Lung microvascular endothelial cell (primary cell): Measurements from ENCODE around the gene MUC6. TPM values are rescaled to one million over a fixed set of nuclear protein-coding genes. Genes with fewer than 3 reads are reported as not detected.

Source experiments
- DNase-seq, 2 donors: peaks; one replicate each; pipeline versions ENCODE4 v3.0.0 to v3.0.0-alpha.2; 2010; ENCODE audit warnings: low read depth in 2 of 2
- total RNA-seq: library from RNA; depleted of rRNA; stranded (reverse); fragments of >200 nt; gene quantifications from 2 replicates; pipeline ENCODE4 v1.2.1, GENCODE V29; 2014

MUC6 gene
- total RNA-seq, 1 donor from 2014 or later = not detected

DNA sequence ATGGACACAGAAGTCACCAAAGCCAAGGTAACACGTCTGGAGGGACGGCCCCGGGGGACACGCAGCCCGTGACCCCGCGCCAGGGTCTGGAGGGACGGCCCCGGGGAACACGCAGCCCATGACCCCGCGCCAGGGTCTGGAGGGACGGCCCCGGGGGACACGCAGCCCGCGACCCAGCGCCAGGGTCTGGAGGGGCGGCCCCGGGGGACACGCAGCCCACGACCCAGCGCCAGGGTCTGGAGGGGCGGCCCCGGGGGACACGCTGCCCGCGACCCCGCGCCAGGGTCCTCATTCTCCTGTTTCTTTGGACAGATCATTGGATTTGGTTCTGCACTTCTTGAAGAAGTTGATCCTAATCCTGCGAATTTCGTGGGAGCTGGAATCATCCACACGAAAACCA is 27.1 kb downstream of the MUC6 start:
- DNase-seq = no peak

DNA sequence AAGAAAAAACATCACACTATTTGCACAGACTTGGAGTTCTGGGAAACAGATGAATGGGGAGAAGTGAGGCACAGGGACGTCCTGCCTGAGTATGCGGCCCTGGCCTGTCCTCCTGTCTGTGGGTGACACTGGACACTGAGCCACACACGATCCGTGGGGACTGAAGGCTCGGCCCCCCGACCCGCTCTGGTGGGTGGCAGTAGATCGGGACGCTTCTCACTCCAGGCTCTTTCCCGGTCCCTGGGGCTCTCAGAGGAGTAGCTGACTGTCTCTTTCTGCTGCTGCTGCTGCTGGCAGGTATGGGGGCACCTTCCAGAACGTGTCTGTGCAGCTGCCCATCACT is 27.7 kb downstream of the MUC6 start:
- DNase-seq = no peak

GRCh38 chr11:1008001-1008802 is 28.3 kb downstream of the MUC6 start:
- DNase-seq = no peak

GRCh38 chr11:1007279-1007678 is 29.2 kb downstream of the MUC6 start:
- no peak for DNase-seq

DNA sequence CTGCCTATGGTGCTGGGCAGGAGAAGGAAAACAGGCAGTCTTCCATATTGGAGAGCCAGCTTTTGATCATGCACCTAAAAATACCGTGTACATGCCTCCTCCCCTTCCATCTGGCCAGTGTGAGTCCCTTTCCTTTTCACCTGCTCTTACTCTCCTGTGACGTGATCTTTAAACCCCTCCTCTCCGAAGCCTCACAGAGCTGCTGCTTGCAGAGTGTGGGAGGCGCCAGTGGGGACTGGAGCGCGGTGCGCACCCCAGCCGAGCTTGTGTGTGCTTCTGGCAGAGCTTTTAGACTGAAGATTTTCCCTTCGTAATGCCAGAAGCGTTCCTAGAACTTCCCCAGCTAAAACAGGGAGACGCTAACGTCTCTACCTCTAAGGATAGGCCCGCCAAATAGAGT is 29.8 kb downstream of the MUC6 start:
- DNase-seq = no peak

- peak in 1 of 2 donors; percentile 25 for DNase-seq
Observed at GRCh38 chr11:1005928-1006327, 30.6 kb downstream of the MUC6 start.

DNA sequence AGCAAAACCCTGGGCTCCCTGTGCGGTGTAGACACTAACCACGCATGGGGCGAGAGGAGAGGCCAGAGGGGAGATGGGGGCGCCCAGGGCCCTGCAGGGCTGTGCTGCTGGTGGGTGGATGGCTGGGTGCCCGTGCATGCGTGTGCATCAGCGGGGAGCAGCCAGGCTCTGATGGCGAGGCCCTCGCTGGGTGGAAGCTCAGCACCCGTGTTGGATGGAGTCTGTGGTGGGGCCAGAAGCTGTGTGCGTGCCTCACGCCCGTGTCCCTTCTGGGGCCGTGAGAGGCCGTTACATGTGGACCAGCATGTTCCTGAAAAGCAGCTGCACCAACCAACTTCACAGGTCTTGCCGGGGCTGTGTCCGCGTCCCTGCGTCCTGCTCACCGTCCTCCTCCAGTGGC is 33.4 kb downstream of the MUC6 start:
- DNase-seq = no peak

- DNase-seq = no peak
Observed at GRCh38 chr11:1002406-1002984, 34.0 kb downstream of the MUC6 start.

DNA sequence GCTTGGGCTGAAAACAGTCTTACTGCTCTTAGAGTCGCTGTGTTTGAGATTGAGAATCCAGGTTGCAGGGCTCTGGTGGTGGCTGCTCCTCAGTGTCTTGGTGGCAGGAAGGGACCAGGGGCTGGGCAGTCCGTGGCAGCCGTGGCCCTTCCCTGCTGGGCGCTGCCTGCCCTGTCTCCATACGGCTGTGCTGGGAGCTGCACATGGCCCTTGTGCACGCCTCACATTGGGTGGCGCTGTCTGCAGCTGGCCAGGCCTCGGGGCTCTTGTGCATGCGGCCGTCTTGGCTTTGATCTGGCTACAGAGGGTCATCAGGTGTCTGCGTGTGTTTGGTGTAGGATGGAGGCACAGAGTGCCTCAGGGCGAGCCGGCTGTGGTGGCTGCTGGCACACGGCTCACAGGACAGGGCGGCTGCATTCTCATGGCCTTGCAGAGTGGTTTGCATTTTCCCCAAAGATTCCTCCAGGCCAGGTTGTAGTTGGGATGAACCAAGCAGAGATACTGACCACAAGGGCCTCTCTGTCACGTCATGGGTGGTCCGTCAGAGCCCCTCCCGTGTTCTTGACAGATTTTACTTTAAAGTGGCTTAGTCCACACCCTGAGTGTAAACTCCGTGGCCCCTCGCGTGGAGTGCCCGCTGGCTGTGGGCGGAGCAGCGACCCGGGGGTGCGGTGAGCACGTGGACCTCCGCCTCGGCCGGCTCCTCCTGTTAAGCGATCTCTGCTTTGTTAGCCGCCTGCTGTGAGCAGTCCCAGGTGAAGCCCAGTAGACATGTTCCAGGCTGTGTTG is 34.7 kb downstream of the MUC6 start:
- no peak for DNase-seq

DNA sequence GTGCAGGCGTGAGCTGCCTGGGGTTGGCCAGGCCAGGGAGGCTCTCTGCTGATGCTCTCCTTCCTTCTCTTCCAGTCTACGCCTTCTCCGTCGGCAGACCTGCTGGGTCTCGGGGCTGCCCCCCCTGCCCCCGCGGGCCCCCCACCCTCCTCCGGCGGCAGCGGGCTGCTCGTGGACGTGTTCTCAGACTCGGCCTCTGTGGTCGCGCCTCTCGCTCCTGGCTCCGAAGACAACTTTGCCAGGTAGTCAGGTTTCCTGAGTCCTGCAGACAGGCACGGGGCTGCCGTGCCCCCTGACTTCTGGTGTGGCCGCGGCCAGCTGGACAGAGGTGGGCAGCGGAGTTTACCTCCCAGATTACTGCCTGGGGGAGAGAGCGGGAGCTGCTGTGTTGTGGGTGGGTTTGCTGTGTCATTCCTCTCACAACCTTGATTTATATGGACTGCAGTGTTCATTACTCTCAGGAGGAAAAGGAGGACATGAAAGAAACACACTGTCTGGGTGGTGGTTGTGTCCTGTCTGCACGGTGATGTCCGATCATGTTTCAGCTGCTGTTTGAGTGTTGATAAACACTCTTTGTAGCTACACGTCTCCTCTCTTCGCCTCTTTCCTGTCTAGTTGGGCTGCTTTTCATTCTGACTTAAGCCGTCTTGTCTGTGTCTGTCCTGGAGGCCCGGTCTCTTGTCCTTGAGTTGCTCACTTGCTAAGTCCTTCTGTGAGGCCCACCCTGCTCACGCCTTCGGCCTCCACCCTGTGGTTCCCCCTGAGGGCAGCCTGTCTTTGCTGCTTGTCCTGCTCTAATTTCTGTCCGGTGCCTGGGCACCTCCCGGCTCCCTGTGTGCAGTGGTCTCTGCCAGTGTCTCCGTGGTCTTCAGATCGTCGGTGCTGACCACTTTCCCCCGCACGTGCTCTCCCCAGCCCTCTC is 35.9 kb downstream of the MUC6 start:
- no peak for DNase-seq

GRCh38 chr11:999009-999408 is 37.5 kb downstream of the MUC6 start:
- no peak for DNase-seq

DNA sequence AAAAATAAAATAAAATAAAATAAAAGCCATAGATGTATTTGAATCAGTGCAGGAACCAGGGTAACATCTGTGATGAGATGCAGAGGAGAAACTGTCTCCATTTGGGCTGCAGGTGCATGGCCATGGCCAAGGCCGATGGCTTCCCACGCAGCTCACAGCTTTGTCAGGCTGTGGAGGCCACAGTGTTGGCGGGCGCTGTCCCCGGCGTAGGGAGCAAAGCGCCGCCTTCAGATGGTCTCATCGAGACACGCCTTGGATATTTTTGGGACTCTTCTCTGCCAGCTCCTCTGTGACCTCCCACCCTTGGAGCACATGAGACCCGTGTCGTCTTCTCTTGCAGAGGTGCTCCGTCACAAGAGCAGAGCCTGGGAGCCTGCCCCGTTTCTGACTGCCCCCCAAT is 38.6 kb downstream of the MUC6 start:
- DNase-seq = no peak

GRCh38 chr11:996681-997080 is 39.8 kb downstream of the MUC6 start:
- DNase-seq = no peak

GRCh38 chr11:995752-996420 is 40.6 kb downstream of the MUC6 start:
- DNase-seq = no peak

- DNase-seq = no peak
Observed at GRCh38 chr11:995044-995751, 41.3 kb downstream of the MUC6 start.

GRCh38 chr11:993632-994167 is 42.8 kb downstream of the MUC6 start:
- no peak for DNase-seq

- DNase-seq = no peak
Observed at GRCh38 chr11:992577-992976, 43.9 kb downstream of the MUC6 start.

DNA sequence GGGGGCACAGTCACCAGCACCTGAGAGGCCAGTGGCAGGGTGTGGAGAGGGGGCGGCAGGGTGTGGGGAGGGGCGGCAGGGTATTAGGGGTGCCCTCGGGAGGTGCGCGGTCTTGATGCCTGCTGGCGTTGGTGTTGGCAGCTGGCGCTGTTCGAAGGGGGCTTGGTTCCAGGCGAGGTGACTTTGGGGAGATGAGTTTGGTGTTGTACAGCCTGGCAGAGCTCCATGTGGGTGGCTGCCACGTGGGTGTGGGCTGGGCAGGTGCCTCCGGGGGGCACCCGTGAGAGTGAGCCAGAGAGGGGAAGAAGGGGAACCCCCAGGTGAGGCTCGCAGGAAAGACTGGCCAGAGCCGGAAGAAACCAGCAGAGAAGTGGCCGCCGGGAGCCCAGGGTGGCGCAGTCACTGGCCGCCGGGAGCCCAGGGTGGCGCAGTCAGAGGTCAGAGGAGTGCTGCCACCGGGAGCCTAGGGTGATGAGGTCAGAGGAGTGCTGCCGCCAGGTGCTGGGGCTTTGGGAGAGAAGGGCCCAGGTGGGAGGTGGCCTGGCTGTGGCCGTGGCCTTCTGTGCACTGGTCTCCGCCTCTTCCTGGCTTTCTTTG is 44.7 kb downstream of the MUC6 start:
- no peak for DNase-seq

DNA sequence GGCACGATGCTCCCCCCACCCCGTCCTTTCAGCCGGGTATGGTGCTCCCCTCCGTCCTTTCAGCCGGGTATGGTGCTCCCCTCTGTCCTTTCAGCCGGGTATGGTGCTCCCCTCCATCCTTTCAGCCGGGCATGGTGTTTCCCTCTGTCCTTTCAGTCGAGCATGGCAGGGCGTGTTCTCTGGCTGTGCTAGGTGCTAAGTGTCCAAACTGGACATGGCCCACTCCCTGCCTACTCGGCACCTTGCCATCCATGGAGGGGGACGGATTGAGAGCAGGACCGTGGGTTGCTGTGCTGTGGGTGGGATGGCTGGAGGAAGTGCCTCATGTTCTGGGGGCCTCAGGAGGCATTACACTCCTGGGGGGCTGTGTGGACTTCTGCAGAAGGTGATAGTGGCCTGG is 45.5 kb downstream of the MUC6 start:
- DNase-seq = no peak

- DNase-seq = no peak
Observed at GRCh38 chr11:990101-990500, 46.4 kb downstream of the MUC6 start.
